HG03280 (cell line): ENCODE measurements around the gene MAPK8IP2.
"Not testable (repeated sequence)": the region's sequence is repeated elsewhere in the genome, so short reads cannot be mapped to it uniquely, and the experiment has no call there.

Experiments used
- ATAC-seq: cut with Tn5 transposase; IDR thresholded peaks from one replicate; pipeline ENCODE4 v1.9.1; 2021; ENCODE audit warnings: mild to moderate bottlenecking, moderate library complexity; ENCODE audit not compliant: unreplicated experiment

MAPK8IP2 gene

DNA sequence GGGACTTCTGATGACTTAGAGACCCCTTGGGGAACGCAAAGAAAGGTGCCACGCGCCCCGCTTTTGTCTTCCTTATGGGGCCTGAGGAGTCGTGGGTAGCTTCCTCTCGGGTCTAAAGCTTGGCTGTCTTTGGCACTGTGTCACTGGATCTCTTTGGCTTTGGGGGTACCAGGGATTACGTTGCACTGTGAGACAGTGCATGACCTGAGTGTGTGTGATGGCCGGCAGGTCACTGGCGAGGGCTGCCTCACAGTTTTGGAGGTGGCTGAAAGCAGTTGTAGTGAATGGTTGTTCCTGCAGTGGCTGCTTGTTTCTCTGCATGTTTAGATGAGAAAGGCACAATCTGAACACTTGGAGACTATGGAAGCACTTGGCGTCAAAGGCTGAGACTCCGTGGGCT lies 33.2 kb downstream of the MAPK8IP2 start:
- no peak for ATAC-seq

GRCh38 chr22:50635591-50635990 lies 35.0 kb downstream of the MAPK8IP2 start:
- no peak for ATAC-seq

DNA sequence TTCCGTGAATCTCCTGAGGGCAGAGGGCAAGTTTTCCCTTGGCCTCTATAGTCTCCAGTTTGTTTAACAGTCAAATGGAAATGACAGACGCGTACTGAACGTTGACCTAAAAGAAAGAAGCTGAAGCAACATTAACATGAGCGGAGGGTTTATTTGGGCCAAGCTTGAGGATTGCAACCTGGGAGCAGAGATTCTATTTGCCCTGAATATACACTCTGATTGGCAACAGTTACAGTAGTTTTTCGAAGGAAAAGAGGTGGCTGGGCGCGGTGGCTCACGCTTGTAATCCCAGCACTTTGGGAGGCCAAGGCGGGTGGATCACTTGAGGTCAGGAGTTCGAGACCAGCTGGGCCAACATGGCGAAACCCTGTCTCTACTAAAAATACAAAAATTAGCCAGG lies 39.7 kb downstream of the MAPK8IP2 start:
- ATAC-seq = not testable (repeated sequence)

DNA sequence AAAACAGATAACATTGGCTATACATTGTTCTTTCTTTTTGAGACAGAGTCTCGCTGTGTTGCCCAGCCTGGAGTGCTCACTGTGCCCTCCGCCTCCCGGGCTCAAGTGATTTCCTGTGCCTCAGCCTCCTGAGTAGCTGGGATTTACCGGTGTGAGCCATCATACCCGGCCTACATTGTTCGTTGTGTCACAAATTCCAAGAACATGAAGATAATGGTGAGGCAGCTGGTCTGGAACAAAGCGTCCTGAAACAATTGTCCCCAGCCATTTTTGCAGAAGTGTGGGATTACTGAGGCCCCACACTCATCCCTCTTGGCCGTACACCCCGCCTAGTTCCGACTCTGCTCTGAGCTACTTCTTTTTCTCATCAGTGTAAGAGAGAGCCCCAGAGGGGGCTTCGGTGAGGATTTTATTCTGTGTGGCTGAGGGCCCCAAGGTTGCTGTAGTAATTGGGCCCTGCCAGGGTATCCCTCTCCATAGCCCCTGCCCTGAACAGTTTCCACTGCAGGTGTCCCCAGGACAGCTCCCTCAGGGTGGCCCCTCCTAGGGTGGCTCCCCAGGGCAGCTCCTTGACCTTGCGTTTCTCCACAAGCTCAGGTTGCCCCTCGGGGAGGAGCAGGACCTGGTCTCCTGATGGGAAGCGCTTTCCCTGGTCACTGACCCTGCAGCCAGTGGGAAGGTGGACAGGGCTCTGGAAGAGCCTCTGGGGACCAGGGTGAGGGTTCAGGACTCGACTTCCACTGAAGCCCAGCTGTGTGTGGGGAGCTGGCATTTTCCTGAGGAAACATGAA lies 40.5 kb downstream of the MAPK8IP2 start:
- no peak for ATAC-seq

GRCh38 chr22:50641696-50642607 lies 41.4 kb downstream of the MAPK8IP2 start:
- no peak for ATAC-seq

- ATAC-seq = not testable (repeated sequence)
These were observed 42.6 kb downstream of the MAPK8IP2 start for GRCh38 chr22:50643021-50643820.

DNA sequence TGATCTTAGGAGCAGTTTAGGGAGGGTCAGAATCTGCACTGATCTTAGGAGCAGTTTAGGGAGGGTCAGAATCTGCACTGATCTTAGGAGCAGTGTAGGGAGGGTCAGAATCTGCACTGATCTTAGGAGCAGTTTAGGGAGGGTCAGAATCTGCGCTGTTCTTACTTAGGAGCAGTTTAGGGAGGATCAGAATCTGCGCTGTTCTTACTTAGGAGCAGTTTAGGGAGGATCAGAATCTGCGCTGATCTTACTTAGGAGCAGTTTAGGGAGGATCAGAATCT lies 43.2 kb downstream of the MAPK8IP2 start:
- ATAC-seq = not testable (repeated sequence)

GRCh38 chr22:50653256-50653655 lies 52.7 kb downstream of the MAPK8IP2 start:
- ATAC-seq = no peak

GRCh38 chr22:50654664-50655063 lies 54.1 kb downstream of the MAPK8IP2 start:
- ATAC-seq = not testable (repeated sequence)

- no peak for ATAC-seq
These were observed 55.8 kb downstream of the MAPK8IP2 start for GRCh38 chr22:50656122-50657070.

GRCh38 chr22:50657925-50658324 lies 57.3 kb downstream of the MAPK8IP2 start:
- ATAC-seq = no peak

DNA sequence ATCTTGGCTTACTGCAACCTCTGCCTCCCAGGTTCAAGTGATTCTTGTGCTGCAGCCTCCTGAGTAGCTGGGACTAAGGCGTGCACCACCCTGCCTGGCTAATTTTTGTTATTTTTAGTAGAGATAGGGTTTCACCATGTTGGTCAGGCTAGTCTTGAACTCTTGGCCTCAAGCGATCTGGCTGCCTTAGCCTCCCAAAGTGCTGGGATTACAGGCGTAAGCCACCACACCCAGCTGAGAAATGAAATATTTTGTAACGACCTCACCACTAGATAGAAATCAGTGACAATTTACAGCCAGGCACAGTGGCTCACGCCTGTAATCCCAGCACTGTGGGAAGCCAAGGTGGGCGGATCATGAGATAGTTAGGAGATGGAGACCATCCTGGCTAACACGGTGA lies 59.1 kb downstream of the MAPK8IP2 start:
- ATAC-seq = not testable (repeated sequence)

DNA sequence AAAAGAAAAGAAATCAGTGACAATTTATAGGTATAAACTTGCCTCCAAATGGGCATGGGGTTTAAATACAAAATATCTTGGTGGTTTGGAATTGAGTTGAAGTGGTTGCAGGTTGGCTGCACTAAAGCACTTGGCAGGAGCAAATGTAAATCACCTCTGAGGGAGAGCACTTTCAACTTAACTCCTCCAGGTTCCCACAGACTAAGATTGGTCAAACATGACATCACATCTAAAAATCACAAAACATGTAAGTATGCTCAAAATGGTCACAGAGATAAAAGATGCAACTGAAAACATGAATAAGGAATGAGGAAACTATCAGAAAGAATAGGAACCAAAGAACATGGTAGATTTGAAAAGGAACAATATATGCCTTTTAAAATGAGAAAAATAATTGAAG lies 59.7 kb downstream of the MAPK8IP2 start:
- ATAC-seq = no peak
